HepG2 (cell line): ENCODE data around the gene MYCBPAP. TPM values are rescaled to one million over a fixed set of nuclear protein-coding genes. Genes with fewer than 3 reads are reported as not detected.

Experiments
- DNMT1 ChIP-seq: sonication (generic); formaldehyde crosslinking; IDR thresholded peaks from 2 replicates; pipeline ENCODE4 v1.5.1; 2020; ENCODE audit warnings: mild to moderate bottlenecking, missing genetic modification reagents
- GZF1 ChIP-seq: sonication (generic); formaldehyde crosslinking; IDR thresholded peaks from 2 replicates; pipeline ENCODE4 v1.5.1; 2020; ENCODE audit warnings: mild to moderate bottlenecking, missing genetic modification reagents
- KAT7 ChIP-seq: IDR thresholded peaks from 2 replicates; pipeline ENCODE4 v1.6.1; 2018; ENCODE audit warnings: borderline replicate concordance, missing compliant biosample characterization
- RORA ChIP-seq: sonication (generic); formaldehyde crosslinking; IDR thresholded peaks from 2 replicates; pipeline ENCODE4 v1.5.0; 2020; ENCODE audit warnings: mild to moderate bottlenecking, missing genetic modification reagents, moderate library complexity
- SETDB1 ChIP-seq: sonication (generic); formaldehyde crosslinking; IDR thresholded peaks from 2 replicates; pipeline ENCODE4 v1.5.1; 2020; ENCODE audit warnings: missing genetic modification reagents, mild to moderate bottlenecking, borderline replicate concordance
- ZMYM2 ChIP-seq: sonication (generic); formaldehyde crosslinking; IDR thresholded peaks from 2 replicates; pipeline ENCODE4 v1.8.0; 2022; ENCODE audit warnings: mild to moderate bottlenecking, missing genetic modification reagents
- ZNF101 ChIP-seq: sonication (generic); formaldehyde crosslinking; IDR thresholded peaks from 2 replicates; pipeline ENCODE4 v1.4.0; 2020; ENCODE audit warnings: mild to moderate bottlenecking, low read depth, missing genetic modification reagents, borderline replicate concordance
- ZNF260 ChIP-seq: sonication (generic); formaldehyde crosslinking; IDR thresholded peaks from 2 replicates; pipeline ENCODE4 v1.4.0; 2020; ENCODE audit warnings: missing genetic modification reagents, low read depth, mild to moderate bottlenecking, borderline replicate concordance
- ZNF816 ChIP-seq: sonication (generic); formaldehyde crosslinking; IDR thresholded peaks from 2 replicates; pipeline ENCODE4 v1.8.0; 2022; ENCODE audit warnings: missing genetic modification reagents, mild to moderate bottlenecking, borderline replicate concordance
- polyA plus RNA-seq, 8 experiments: library from polyadenylated mRNA; depleted of rRNA in 3 of 8; stranded (reverse) in 7 of 8; unstranded in 1 of 8; fragments of >200 nt; fragmentation: Illumina TruSeq in 4 of 8; extraction: Trizol in 4 of 8; gene quantifications; 2 replicates each; pipeline versions ENCODE4 v1.2.1 to v1.2.3, GENCODE V29; 2011 to 2016; ENCODE audit warnings: low read depth in 4 of 8, missing spikeins in 1 of 8, mixed read lengths in 1 of 8; ENCODE audit not compliant: insufficient read depth in 1 of 8
- total RNA-seq, 5 experiments: library from RNA; depleted of rRNA; stranded (reverse); fragments of >200 nt; fragmentation: Illumina TruSeq; extraction: Trizol; gene quantifications; 2 replicates each; pipeline ENCODE4 v1.2.3, GENCODE V29; 2016; ENCODE audit warnings: low read depth in 1 of 5
- TF ChIP-seq, protein P1 (sequence below): IDR thresholded peaks from 2 replicates; pipeline ENCODE4 v1.6.1; 2016; ENCODE audit warnings: missing compliant biosample characterization, missing genetic modification reagents, borderline replicate concordance
- TF ChIP-seq, protein P2 (sequence below), 2 experiments: fragments of 450-650 bp in 1 of 2; sonication (generic) in 1 of 2; formaldehyde crosslinking; IDR thresholded peaks; 2 replicates each; pipeline versions ENCODE4 v1.5.0 to v1.8.0; 2020 to 2022; ENCODE audit warnings: mild to moderate bottlenecking in 1 of 2, missing genetic modification reagents in 1 of 2
- TF ChIP-seq, protein P3 (sequence below): sonication (generic); formaldehyde crosslinking; IDR thresholded peaks from 2 replicates; pipeline ENCODE4 v1.4.0; 2020; ENCODE audit warnings: mild to moderate bottlenecking, missing genetic modification reagents
- TF ChIP-seq, protein P4 (sequence below): sonication (generic); formaldehyde crosslinking; IDR thresholded peaks from 2 replicates; pipeline ENCODE4 v1.9.0; 2022; ENCODE audit warnings: low read depth, missing genetic modification reagents
- TF ChIP-seq, protein P5 (sequence below): sonication (generic); formaldehyde crosslinking; IDR thresholded peaks from 2 replicates; pipeline ENCODE4 v1.5.0; 2020; ENCODE audit warnings: missing genetic modification reagents
- TF ChIP-seq, protein P6 (sequence below): sonication (generic); formaldehyde crosslinking; IDR thresholded peaks from 2 replicates; pipeline ENCODE4 v1.5.0; 2020; ENCODE audit warnings: missing genetic modification reagents

Gene MYCBPAP
- total and polyA plus RNA-seq, 2 of the 13 experiments (the other 11 are each of a cell fraction or from before 2014, with no cell fraction given), result 0.22 to 0.24 TPM

DNA sequence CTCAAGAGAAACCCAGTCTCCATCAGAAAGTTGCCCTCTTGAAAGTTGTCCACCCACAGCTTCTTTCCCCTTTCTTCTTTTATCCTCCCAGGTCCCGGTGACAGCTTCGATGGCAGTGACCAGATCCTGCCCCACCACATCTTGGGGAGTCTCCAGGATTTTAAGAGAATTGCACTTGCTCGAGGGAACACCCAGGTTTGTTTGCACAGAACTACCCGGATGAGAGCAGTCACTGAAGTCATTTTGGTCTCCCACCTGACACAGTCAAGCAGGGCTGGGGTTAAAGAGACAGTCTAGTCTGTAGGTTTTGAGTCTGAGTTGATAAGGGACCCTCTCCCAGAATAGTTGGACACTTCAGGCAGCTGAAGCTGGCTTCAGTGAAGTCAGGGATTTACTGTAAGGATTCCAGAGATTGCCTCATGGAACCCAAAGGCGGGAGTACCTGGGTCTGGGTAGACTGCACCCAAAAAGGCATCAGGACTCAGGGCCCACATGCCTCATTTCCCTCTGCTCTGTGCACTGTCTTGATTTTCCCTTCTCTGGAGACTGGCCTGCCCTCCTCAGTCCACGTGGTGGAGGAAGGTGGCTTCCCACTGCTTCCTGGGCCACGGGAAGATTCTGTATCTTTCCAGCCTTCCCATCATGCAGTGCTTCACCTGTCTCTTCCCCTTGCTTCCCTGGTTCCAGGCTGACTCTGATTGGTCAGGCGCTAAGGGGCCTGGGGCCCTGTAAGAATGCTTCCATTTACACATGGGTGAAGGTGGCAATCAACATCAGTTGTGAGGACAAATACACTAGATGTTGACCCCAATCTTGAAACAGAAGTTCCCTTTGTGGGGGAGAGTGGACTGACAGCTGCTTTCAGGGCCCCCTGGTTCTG is 9.5 kb downstream of the MYCBPAP start (continued):
- TF ChIP-seq ZNF816 (CRISPR knock-in tag), result no peak
- no peak for TF ChIP-seq ZNF101
- TF ChIP-seq RORA, result no peak
- TF ChIP-seq, protein P1, sequence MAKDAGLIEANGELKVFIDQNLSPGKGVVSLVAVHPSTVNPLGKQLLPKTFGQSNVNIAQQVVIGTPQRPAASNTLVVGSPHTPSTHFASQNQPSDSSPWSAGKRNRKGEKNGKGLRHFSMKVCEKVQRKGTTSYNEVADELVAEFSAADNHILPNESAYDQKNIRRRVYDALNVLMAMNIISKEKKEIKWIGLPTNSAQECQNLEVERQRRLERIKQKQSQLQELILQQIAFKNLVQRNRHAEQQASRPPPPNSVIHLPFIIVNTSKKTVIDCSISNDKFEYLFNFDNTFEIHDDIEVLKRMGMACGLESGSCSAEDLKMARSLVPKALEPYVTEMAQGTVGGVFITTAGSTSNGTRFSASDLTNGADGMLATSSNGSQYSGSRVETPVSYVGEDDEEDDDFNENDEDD, result 0 out of 2 replicates have a peak, but pooled peaks have one; percentile 55
- 0 out of 2 replicates have a peak, but pooled peaks have one; percentile 63 for TF ChIP-seq DNMT1 (CRISPR knock-in tag)
- TF ChIP-seq ZNF260 (CRISPR knock-in tag), result no peak
- no peak for TF ChIP-seq SETDB1 (CRISPR knock-in tag)
- TF ChIP-seq, protein P2, sequence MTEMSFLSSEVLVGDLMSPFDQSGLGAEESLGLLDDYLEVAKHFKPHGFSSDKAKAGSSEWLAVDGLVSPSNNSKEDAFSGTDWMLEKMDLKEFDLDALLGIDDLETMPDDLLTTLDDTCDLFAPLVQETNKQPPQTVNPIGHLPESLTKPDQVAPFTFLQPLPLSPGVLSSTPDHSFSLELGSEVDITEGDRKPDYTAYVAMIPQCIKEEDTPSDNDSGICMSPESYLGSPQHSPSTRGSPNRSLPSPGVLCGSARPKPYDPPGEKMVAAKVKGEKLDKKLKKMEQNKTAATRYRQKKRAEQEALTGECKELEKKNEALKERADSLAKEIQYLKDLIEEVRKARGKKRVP (CRISPR knock-in tag; IDR thresholded peaks at IDR 0.05), result no peak; a peak in 1 of 4 replicates
- no peak; the same call in 1 of the 2 replicates for TF ChIP-seq GZF1 (CRISPR knock-in tag)
- TF ChIP-seq, protein P3, sequence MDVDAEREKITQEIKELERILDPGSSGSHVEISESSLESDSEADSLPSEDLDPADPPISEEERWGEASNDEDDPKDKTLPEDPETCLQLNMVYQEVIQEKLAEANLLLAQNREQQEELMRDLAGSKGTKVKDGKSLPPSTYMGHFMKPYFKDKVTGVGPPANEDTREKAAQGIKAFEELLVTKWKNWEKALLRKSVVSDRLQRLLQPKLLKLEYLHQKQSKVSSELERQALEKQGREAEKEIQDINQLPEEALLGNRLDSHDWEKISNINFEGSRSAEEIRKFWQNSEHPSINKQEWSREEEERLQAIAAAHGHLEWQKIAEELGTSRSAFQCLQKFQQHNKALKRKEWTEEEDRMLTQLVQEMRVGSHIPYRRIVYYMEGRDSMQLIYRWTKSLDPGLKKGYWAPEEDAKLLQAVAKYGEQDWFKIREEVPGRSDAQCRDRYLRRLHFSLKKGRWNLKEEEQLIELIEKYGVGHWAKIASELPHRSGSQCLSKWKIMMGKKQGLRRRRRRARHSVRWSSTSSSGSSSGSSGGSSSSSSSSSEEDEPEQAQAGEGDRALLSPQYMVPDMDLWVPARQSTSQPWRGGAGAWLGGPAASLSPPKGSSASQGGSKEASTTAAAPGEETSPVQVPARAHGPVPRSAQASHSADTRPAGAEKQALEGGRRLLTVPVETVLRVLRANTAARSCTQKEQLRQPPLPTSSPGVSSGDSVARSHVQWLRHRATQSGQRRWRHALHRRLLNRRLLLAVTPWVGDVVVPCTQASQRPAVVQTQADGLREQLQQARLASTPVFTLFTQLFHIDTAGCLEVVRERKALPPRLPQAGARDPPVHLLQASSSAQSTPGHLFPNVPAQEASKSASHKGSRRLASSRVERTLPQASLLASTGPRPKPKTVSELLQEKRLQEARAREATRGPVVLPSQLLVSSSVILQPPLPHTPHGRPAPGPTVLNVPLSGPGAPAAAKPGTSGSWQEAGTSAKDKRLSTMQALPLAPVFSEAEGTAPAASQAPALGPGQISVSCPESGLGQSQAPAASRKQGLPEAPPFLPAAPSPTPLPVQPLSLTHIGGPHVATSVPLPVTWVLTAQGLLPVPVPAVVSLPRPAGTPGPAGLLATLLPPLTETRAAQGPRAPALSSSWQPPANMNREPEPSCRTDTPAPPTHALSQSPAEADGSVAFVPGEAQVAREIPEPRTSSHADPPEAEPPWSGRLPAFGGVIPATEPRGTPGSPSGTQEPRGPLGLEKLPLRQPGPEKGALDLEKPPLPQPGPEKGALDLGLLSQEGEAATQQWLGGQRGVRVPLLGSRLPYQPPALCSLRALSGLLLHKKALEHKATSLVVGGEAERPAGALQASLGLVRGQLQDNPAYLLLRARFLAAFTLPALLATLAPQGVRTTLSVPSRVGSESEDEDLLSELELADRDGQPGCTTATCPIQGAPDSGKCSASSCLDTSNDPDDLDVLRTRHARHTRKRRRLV (CRISPR knock-in tag), result no peak
- TF ChIP-seq KAT7 (CRISPR knock-in tag), result no peak
- TF ChIP-seq, protein P4, sequence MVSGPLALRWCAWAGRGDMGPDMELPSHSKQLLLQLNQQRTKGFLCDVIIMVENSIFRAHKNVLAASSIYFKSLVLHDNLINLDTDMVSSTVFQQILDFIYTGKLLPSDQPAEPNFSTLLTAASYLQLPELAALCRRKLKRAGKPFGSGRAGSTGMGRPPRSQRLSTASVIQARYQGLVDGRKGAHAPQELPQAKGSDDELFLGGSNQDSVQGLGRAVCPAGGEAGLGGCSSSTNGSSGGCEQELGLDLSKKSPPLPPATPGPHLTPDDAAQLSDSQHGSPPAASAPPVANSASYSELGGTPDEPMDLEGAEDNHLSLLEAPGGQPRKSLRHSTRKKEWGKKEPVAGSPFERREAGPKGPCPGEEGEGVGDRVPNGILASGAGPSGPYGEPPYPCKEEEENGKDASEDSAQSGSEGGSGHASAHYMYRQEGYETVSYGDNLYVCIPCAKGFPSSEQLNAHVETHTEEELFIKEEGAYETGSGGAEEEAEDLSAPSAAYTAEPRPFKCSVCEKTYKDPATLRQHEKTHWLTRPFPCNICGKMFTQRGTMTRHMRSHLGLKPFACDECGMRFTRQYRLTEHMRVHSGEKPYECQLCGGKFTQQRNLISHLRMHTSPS (CRISPR knock-in tag), result no peak
- no peak for TF ChIP-seq ZMYM2 (CRISPR knock-in tag)
- TF ChIP-seq, protein P5, sequence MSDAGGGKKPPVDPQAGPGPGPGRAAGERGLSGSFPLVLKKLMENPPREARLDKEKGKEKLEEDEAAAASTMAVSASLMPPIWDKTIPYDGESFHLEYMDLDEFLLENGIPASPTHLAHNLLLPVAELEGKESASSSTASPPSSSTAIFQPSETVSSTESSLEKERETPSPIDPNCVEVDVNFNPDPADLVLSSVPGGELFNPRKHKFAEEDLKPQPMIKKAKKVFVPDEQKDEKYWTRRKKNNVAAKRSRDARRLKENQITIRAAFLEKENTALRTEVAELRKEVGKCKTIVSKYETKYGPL (CRISPR knock-in tag), result no peak
- TF ChIP-seq, protein P6, sequence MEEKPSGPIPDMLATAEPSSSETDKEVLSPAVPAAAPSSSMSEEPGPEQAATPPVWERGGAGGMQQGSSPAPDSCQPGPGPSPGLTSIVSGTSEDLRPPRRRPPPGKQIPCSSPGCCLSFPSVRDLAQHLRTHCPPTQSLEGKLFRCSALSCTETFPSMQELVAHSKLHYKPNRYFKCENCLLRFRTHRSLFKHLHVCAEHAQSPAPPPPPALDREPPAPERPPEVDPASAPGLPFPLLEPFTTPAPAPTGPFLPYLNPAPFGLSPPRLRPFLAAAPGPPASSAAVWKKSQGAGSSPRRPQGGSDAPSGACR (CRISPR knock-in tag), result no peak
